ENCODE data around the gene KLHL25. TPM values are rescaled to one million over a fixed set of nuclear protein-coding genes. Genes with fewer than 3 reads are reported as not detected.

Gene KLHL25
- total RNA-seq, 1 donor from 2014 or later, result 16.4 TPM

DNA sequence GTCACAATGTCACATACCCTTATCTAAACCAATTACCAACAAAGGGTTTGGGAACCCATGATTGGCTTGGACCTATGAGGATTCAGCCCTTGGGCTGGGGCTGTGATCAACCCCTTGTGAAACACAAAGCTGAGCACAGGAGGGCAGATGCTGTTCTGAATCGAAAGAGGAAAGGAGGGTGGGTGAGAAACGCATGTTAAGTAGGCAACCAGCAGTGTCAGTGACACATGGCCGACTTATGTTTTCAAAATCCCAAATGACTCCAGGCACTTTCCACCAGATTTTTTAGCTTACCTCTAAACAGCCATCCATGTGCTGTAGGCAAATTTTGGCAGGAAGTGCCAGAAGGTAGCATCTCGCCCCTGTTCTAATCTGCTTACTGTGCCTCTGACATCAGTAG is 34.1 kb upstream of the KLHL25 start:
- DNase-seq (ENCODE audit: low spot score, unreplicated experiment), result no peak
- H3K9me3 Mint-ChIP-seq (ENCODE audit: low read depth), result no peaks in the 10 kb centered on the region
- H3K27me3 Mint-ChIP-seq, result no peaks in the 10 kb centered on the region
- no peaks in the 10 kb centered on the region for H3K36me3 Mint-ChIP-seq (ENCODE audit: insufficient read depth)
- TF ChIP-seq, protein P1, sequence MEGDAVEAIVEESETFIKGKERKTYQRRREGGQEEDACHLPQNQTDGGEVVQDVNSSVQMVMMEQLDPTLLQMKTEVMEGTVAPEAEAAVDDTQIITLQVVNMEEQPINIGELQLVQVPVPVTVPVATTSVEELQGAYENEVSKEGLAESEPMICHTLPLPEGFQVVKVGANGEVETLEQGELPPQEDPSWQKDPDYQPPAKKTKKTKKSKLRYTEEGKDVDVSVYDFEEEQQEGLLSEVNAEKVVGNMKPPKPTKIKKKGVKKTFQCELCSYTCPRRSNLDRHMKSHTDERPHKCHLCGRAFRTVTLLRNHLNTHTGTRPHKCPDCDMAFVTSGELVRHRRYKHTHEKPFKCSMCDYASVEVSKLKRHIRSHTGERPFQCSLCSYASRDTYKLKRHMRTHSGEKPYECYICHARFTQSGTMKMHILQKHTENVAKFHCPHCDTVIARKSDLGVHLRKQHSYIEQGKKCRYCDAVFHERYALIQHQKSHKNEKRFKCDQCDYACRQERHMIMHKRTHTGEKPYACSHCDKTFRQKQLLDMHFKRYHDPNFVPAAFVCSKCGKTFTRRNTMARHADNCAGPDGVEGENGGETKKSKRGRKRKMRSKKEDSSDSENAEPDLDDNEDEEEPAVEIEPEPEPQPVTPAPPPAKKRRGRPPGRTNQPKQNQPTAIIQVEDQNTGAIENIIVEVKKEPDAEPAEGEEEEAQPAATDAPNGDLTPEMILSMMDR (IDR thresholded peaks at IDR 0.05; ENCODE audit: unreplicated experiment), result no peak
- peaks cover 2% of the 10 kb centered on the region for H3K4me1 Mint-ChIP-seq (ENCODE audit: low read depth)
- no peak overlapping the region for H3K27ac Mint-ChIP-seq
- H3K4me3 Mint-ChIP-seq (ENCODE audit: low read depth), result no peak overlapping the region

GRCh38 chr15:85828126-85828525 is 33.4 kb upstream of the KLHL25 start:
- DNase-seq (ENCODE audit: low spot score, unreplicated experiment), result no peak
- Mint-ChIP-seq H3K36me3 (ENCODE audit: insufficient read depth) (no peaks in the 10 kb centered on the region), H3K27me3 (no peaks in the 10 kb centered on the region), H3K4me1 (ENCODE audit: low read depth) (peaks cover 2% of the 10 kb centered on the region), H3K27ac (no peak overlapping the region), H3K9me3 (ENCODE audit: low read depth) (no peaks in the 10 kb centered on the region), H3K4me3 (ENCODE audit: low read depth) (no peak overlapping the region)
- TF ChIP-seq, protein P1 (IDR thresholded peaks at IDR 0.05; ENCODE audit: unreplicated experiment), result no peak

DNA sequence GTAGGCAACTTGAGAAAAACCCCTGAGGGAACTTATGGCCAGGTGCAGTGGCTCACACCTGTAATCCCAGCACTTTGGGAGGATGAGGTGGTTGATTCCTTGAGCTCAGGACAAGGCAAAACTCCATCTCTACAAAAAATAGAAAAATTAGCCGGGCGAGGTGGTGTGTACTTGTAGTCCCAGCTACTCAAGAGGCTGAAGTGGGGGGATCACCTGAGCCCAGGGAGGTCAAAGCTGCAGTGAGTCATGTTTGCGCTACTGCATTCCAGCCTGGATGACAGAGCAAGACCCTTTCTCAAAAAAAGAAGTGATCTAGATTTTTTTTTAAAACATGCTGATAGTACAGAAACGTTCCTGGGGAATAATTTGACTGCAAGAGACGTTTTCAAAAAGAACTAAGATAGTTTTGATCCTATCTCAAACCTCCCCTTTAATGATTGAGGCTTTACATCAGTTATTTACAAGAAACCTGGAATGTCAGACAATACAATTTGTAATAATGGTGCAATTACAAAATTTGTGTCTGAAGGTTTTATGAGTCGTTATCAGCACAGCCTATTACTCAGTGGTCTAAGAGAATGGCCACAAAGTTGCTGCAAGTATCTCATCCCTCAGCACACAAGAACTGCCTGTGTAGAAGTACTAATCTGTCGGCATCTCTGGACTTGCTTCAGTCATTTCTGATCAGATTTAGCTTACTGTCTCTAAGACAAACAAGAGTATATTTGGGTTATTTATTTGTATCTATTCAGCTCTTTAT is 32.2 kb upstream of the KLHL25 start:
- H3K4me1 Mint-ChIP-seq (ENCODE audit: low read depth), result peaks cover 2% of the 10 kb centered on the region
- no peak overlapping the region for H3K4me3 Mint-ChIP-seq (ENCODE audit: low read depth)
- H3K9me3 Mint-ChIP-seq (ENCODE audit: low read depth), result no peaks in the 10 kb centered on the region
- H3K27me3 Mint-ChIP-seq, result no peaks in the 10 kb centered on the region
- no peak for DNase-seq (ENCODE audit: low spot score, unreplicated experiment)
- H3K27ac Mint-ChIP-seq, result no peak overlapping the region
- TF ChIP-seq, protein P1 (IDR thresholded peaks at IDR 0.05; ENCODE audit: unreplicated experiment), result no peak
- no peaks in the 10 kb centered on the region for H3K36me3 Mint-ChIP-seq (ENCODE audit: insufficient read depth)

DNA sequence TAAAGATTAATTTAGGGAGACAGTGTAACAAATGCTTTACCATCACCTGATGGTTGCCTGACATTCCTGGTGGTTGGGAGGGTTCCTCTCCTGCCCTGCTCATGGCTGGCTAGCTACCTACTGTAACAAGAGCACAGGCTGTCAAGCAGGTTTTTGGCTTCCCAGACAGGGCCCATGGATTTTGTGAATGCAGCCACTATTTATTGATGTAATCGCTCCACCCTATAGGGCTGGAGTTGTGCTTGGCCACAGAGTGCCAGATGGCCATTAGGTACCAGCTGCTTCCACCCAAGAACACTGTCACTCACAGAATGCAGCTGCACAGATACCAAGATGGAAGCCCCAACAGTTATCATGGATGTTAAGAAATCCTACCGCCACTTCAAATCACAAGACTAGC is 31.0 kb upstream of the KLHL25 start:
- H3K9me3 Mint-ChIP-seq (ENCODE audit: low read depth), result no peaks in the 10 kb centered on the region
- H3K27ac Mint-ChIP-seq, result no peak overlapping the region
- H3K4me1 Mint-ChIP-seq (ENCODE audit: low read depth), result peaks cover 2% of the 10 kb centered on the region
- DNase-seq (ENCODE audit: low spot score, unreplicated experiment), result no peak
- H3K27me3 Mint-ChIP-seq, result no peaks in the 10 kb centered on the region
- TF ChIP-seq, protein P1 (IDR thresholded peaks at IDR 0.05; ENCODE audit: unreplicated experiment), result no peak
- no peak overlapping the region for H3K4me3 Mint-ChIP-seq (ENCODE audit: low read depth)
- no peaks in the 10 kb centered on the region for H3K36me3 Mint-ChIP-seq (ENCODE audit: insufficient read depth)

GRCh38 chr15:85825118-85825517 is 30.4 kb upstream of the KLHL25 start:
- TF ChIP-seq, protein P1 (IDR thresholded peaks at IDR 0.05; ENCODE audit: unreplicated experiment), result no peak
- Mint-ChIP-seq H3K27ac (no peak overlapping the region), H3K36me3 (ENCODE audit: insufficient read depth) (no peaks in the 10 kb centered on the region), H3K4me3 (ENCODE audit: low read depth) (no peak overlapping the region), H3K4me1 (ENCODE audit: low read depth) (no peaks in the 10 kb centered on the region), H3K9me3 (ENCODE audit: low read depth) (no peaks in the 10 kb centered on the region), H3K27me3 (peaks cover 2% of the 10 kb centered on the region)
- no peak for DNase-seq (ENCODE audit: low spot score, unreplicated experiment)
